GM20000 (cell line): ENCODE data around the gene LYPD5.
"Not testable (repeated sequence)": the region's sequence is repeated elsewhere in the genome, so short reads cannot be mapped to it uniquely, and the experiment has no call there.

ENCODE experiments used
- DNase-seq: peaks from one replicate; pipeline ENCODE4 v3.0.0; 2012; ENCODE audit warnings: low spot score
- CTCF ChIP-seq: IDR thresholded peaks from 2 replicates; pipeline ENCODE4 v1.5.1; 2012; ENCODE audit warnings: mild to moderate bottlenecking, control low read depth; ENCODE audit errors: extremely low read depth, missing control alignments

Gene LYPD5

GRCh38 chr19:43776286-43776685 lies 26.0 kb downstream of the LYPD5 start:
- peak; percentile 64 for DNase-seq

GRCh38 chr19:43775299-43775890 lies 26.9 kb downstream of the LYPD5 start:
- DNase-seq, result no peak
- no peak for TF ChIP-seq CTCF

More at GRCh38 chr19:43776286-43776685, 26.0 kb downstream of the LYPD5 start:
- TF ChIP-seq CTCF, result no peak

- DNase-seq, result not testable (repeated sequence)
Observed at GRCh38 chr19:43774940-43775258, 27.3 kb downstream of the LYPD5 start.

GRCh38 chr19:43774103-43774939 lies 27.9 kb downstream of the LYPD5 start:
- no peak for DNase-seq
- TF ChIP-seq CTCF, result no peak

- DNase-seq, result no peak
- no peak for TF ChIP-seq CTCF
Observed at GRCh38 chr19:43773725-43774102, 28.5 kb downstream of the LYPD5 start.

- TF ChIP-seq CTCF, result no peak
- DNase-seq, result no peak
Observed at GRCh38 chr19:43769256-43769655, 33.0 kb downstream of the LYPD5 start.

- TF ChIP-seq CTCF, result no peak
- no peak for DNase-seq
Observed at GRCh38 chr19:43768273-43769050, 33.8 kb downstream of the LYPD5 start.
